HG02970 (cell line): Measurements from ENCODE around the gene PHTF2.
"Not testable (repeated sequence)": the region's sequence is repeated elsewhere in the genome, so short reads cannot be mapped to it uniquely, and the experiment has no call there.

Experiments used
- ATAC-seq: cut with Tn5 transposase; IDR thresholded peaks from one replicate; pipeline ENCODE4 v1.9.1; 2021; ENCODE audit warnings: mild to moderate bottlenecking, moderate library complexity, moderate number of reproducible peaks; ENCODE audit not compliant: unreplicated experiment, low FRiP score

The PHTF2 gene

GRCh38 chr7:77980087-77980713 lies 181.6 kb downstream of the PHTF2 start:
- no peak for ATAC-seq

- ATAC-seq: no peak
These were observed 184.5 kb downstream of the PHTF2 start for GRCh38 chr7:77982926-77983550.

GRCh38 chr7:77983973-77984372 lies 185.4 kb downstream of the PHTF2 start:
- ATAC-seq: no peak

GRCh38 chr7:77985232-77985973 lies 186.8 kb downstream of the PHTF2 start:
- ATAC-seq: no peak

- ATAC-seq: no peak
These were observed 187.4 kb downstream of the PHTF2 start for GRCh38 chr7:77985974-77986339.

- no peak for ATAC-seq
These were observed 191.5 kb downstream of the PHTF2 start for GRCh38 chr7:77989981-77990566.

GRCh38 chr7:77991656-77992055 lies 193.1 kb downstream of the PHTF2 start:
- ATAC-seq: no peak

GRCh38 chr7:77993838-77994237 lies 195.3 kb downstream of the PHTF2 start:
- no peak for ATAC-seq

GRCh38 chr7:77995717-77996116 lies 197.1 kb downstream of the PHTF2 start:
- no peak for ATAC-seq

- ATAC-seq: not testable (repeated sequence)
These were observed 200.6 kb downstream of the PHTF2 start for GRCh38 chr7:77999168-77999567.

- ATAC-seq: no peak
These were observed 203.4 kb downstream of the PHTF2 start for GRCh38 chr7:78002021-78002420.

GRCh38 chr7:78002715-78003114 lies 204.1 kb downstream of the PHTF2 start:
- no peak for ATAC-seq

GRCh38 chr7:78006063-78006755 lies 207.6 kb downstream of the PHTF2 start:
- ATAC-seq: no peak
